ENCODE measurements around the gene DUSP15. TPM values are rescaled to one million over a fixed set of nuclear protein-coding genes. Genes with fewer than 3 reads are reported as not detected.

Gene DUSP15
- total RNA-seq, 1 experiment from 2014 or later = not detected

GRCh38 chr20:31827059-31827458 is 43.3 kb downstream of the DUSP15 start:
- BruUV-seq (replicated peaks) = no TSS peak
- Mint-ChIP-seq H3K4me1 (ENCODE audit: low read depth, unreplicated experiment) (no peaks in the 10 kb centered on the region), H3K27me3 (ENCODE audit: unreplicated experiment) (no peaks in the 10 kb centered on the region), H3K36me3 (ENCODE audit: insufficient read depth, unreplicated experiment) (no peaks in the 10 kb centered on the region), H3K27ac (ENCODE audit: unreplicated experiment) (no peak overlapping the region), H3K4me3 (ENCODE audit: low read depth, unreplicated experiment) (no peak overlapping the region), H3K9me3 (ENCODE audit: low read depth, unreplicated experiment) (no peaks in the 10 kb centered on the region)
- no peak for DNase-seq
- CTCF ChIA-PET = interaction anchor here (0.7 to 1.1 kb wide), 2 partner anchors 19 to 125 kb away, joined by 3 to 4 read pairs; partner anchors contain the start of gene PDRG1
- intact Hi-C loops (cut with micrococcal nuclease; ENCODE audit: unreplicated experiment) = no loop called here
- TF ChIP-seq, protein P1, sequence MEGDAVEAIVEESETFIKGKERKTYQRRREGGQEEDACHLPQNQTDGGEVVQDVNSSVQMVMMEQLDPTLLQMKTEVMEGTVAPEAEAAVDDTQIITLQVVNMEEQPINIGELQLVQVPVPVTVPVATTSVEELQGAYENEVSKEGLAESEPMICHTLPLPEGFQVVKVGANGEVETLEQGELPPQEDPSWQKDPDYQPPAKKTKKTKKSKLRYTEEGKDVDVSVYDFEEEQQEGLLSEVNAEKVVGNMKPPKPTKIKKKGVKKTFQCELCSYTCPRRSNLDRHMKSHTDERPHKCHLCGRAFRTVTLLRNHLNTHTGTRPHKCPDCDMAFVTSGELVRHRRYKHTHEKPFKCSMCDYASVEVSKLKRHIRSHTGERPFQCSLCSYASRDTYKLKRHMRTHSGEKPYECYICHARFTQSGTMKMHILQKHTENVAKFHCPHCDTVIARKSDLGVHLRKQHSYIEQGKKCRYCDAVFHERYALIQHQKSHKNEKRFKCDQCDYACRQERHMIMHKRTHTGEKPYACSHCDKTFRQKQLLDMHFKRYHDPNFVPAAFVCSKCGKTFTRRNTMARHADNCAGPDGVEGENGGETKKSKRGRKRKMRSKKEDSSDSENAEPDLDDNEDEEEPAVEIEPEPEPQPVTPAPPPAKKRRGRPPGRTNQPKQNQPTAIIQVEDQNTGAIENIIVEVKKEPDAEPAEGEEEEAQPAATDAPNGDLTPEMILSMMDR (IDR thresholded peaks at IDR 0.05; ENCODE audit: unreplicated experiment) = no peak

DNA sequence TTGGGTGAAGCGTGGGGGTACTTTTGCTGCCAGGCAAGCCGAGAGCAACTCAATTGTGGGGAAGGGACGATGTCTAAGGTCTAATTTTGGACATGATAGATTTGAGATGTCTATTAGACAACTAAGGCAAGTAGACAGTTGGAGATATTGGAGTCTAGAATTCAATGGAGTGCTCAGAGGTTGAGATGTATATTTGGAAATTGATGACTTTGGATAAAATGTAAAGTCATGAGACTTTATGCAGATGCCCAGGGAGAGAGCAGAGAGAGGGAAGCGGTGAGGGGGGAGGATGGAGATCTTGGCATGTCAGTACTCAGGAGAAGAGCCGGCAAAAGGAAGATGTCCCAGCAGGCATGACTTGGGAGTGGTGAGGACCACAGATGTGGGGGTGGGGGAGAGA is 44.3 kb downstream of the DUSP15 start:
- DNase-seq = no peak
- H3K4me1 Mint-ChIP-seq (ENCODE audit: low read depth, unreplicated experiment) = no peaks in the 10 kb centered on the region
- H3K36me3 Mint-ChIP-seq (ENCODE audit: insufficient read depth, unreplicated experiment) = no peaks in the 10 kb centered on the region
- CTCF ChIA-PET = interaction anchor here (1.1 kb wide), 1 partner anchor 20 kb away, joined by 3 read pairs; no protein-coding TSS in a partner anchor
- H3K27me3 Mint-ChIP-seq (ENCODE audit: unreplicated experiment) = no peaks in the 10 kb centered on the region
- no peaks in the 10 kb centered on the region for H3K9me3 Mint-ChIP-seq (ENCODE audit: low read depth, unreplicated experiment)
- H3K4me3 Mint-ChIP-seq (ENCODE audit: low read depth, unreplicated experiment) = no peak overlapping the region
- TF ChIP-seq, protein P1 (IDR thresholded peaks at IDR 0.05; ENCODE audit: unreplicated experiment) = no peak
- BruUV-seq (replicated peaks) = no TSS peak
- H3K27ac Mint-ChIP-seq (ENCODE audit: unreplicated experiment) = no peak overlapping the region
- intact Hi-C loops (cut with micrococcal nuclease; ENCODE audit: unreplicated experiment) = no loop called here

DNA sequence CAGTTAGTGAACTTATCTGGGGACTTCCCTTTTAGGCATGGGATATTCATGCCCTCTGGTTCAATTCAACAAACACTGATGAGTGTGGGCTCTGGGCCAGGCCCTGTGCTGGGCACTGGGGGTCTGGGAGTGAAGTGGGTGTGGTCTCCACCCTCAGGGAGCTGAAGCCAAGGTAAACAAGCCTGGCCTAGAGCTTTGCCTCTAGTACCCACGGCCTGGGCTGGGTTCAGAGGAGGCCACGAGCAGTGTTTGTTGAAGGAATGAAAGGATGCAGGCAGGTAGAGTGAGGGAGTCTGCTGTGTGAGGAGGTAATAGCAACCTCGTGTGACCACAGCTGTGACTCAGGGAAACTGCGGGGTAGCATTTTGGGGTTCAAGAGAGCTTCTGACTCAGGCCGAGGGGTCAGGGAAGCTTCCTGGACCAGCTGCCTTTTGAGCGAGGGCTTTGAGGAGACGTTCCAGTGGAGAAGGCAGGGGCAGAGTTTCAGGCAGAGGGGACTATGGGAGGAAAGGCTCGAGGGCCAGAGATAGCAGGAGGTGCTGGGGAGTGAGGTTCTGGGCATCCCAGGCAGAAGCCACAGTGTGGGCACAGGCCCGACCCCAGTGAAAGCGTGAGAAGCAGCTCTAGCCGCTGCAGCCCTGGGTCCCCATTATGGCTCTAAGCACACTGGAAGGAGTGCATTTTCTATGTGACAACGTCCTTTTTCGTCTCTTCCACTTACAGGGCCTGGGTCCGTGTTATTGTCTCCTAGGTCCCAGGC is 45.6 kb downstream of the DUSP15 start:
- no peaks in the 10 kb centered on the region for H3K27me3 Mint-ChIP-seq (ENCODE audit: unreplicated experiment)
- no peak overlapping the region for H3K4me3 Mint-ChIP-seq (ENCODE audit: low read depth, unreplicated experiment)
- CTCF ChIA-PET = interaction anchor here (0.8 to 3.5 kb wide), 4 partner anchors 11 to 207 kb away, joined by 3 to 27 read pairs (median 5); no protein-coding TSS in a partner anchor
- no peaks in the 10 kb centered on the region for H3K4me1 Mint-ChIP-seq (ENCODE audit: low read depth, unreplicated experiment)
- no peaks in the 10 kb centered on the region for H3K36me3 Mint-ChIP-seq (ENCODE audit: insufficient read depth, unreplicated experiment)
- DNase-seq = no peak
- TF ChIP-seq, protein P1 (IDR thresholded peaks at IDR 0.05; ENCODE audit: unreplicated experiment) = no peak
- intact Hi-C loops (cut with micrococcal nuclease; ENCODE audit: unreplicated experiment) = no loop called here
- H3K9me3 Mint-ChIP-seq (ENCODE audit: low read depth, unreplicated experiment) = no peaks in the 10 kb centered on the region
- no TSS peak for BruUV-seq (replicated peaks)
- no peak overlapping the region for H3K27ac Mint-ChIP-seq (ENCODE audit: unreplicated experiment)

DNA sequence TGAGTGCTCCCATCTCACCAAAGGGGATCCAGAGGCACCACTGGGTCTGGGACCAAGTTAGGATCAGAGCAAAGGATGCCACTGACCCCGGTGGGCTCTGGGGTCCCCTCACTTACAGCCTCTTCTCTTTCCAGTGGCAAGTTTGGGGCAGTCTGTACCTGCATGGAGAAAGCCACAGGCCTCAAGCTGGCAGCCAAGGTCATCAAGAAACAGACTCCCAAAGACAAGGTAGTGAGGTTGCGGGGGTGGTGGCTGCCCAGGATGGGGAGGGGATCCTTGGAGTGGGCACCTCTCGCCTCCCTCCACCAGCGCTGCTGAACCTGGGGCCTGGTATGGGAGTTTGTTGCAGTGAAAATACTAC is 46.2 kb downstream of the DUSP15 start:
- H3K27ac Mint-ChIP-seq (ENCODE audit: unreplicated experiment) = no peak overlapping the region

More for the DNA sequence above, 46.2 kb downstream of the DUSP15 start:
- CTCF ChIA-PET = interaction anchor here (0.8 to 3.5 kb wide), 3 partner anchors 23 to 208 kb away, joined by 3 to 27 read pairs (median 6); no protein-coding TSS in a partner anchor
- Mint-ChIP-seq H3K4me3 (ENCODE audit: low read depth, unreplicated experiment) (no peak overlapping the region), H3K27me3 (ENCODE audit: unreplicated experiment) (no peaks in the 10 kb centered on the region), H3K4me1 (ENCODE audit: low read depth, unreplicated experiment) (no peaks in the 10 kb centered on the region), H3K9me3 (ENCODE audit: low read depth, unreplicated experiment) (no peaks in the 10 kb centered on the region), H3K36me3 (ENCODE audit: insufficient read depth, unreplicated experiment) (no peaks in the 10 kb centered on the region)
- no TSS peak for BruUV-seq (replicated peaks)
- no peak for DNase-seq
- TF ChIP-seq, protein P1 (IDR thresholded peaks at IDR 0.05; ENCODE audit: unreplicated experiment) = no peak
- intact Hi-C loops (cut with micrococcal nuclease; ENCODE audit: unreplicated experiment) = no loop called here
